HepG2 (cell line): Measurements from ENCODE around the gene SUSD3. TPM values are rescaled to one million over a fixed set of nuclear protein-coding genes. Genes with fewer than 3 reads are reported as not detected.

Experiments used
- DPF2 ChIP-seq: sonication (generic); formaldehyde crosslinking; IDR thresholded peaks from 2 replicates; pipeline ENCODE4 v1.4.0; 2020; ENCODE audit warnings: mild to moderate bottlenecking, low read depth, missing genetic modification reagents, borderline replicate concordance
- KAT8 ChIP-seq: IDR thresholded peaks from 2 replicates; pipeline ENCODE4 v1.6.1; 2016; ENCODE audit warnings: missing genetic modification reagents, missing compliant biosample characterization
- MAFG ChIP-seq: sonication (generic); formaldehyde crosslinking; IDR thresholded peaks from 2 replicates; pipeline ENCODE4 v1.5.1; 2020; ENCODE audit warnings: mild to moderate bottlenecking, missing genetic modification reagents
- MED1 ChIP-seq: sonication (generic); formaldehyde crosslinking; IDR thresholded peaks from 2 replicates; pipeline ENCODE4 v1.4.0; 2020; ENCODE audit warnings: missing genetic modification reagents
- PATZ1 ChIP-seq: sonication (generic); formaldehyde crosslinking; IDR thresholded peaks from 2 replicates; pipeline ENCODE4 v1.4.0; 2020; ENCODE audit warnings: missing genetic modification reagents
- POLR2G ChIP-seq: fragments of 200-400 bp; formaldehyde crosslinking; IDR thresholded peaks from 2 replicates; pipeline ENCODE4 v1.6.1; 2018; ENCODE audit warnings: mild to moderate bottlenecking, low read depth, low read length, moderate library complexity
- SPEN ChIP-seq: sonication (generic); formaldehyde crosslinking; IDR thresholded peaks from 2 replicates; pipeline ENCODE4 v1.5.1; 2020; ENCODE audit warnings: low read depth, mild to moderate bottlenecking, missing genetic modification reagents
- TFAP4 ChIP-seq: sonication (generic); IDR thresholded peaks from 2 replicates; pipeline ENCODE4 v1.6.1; 2016; ENCODE audit warnings: low read depth, borderline replicate concordance
- ZBTB40 ChIP-seq, 2 experiments: fragments of 450-650 bp in 1 of 2; sonication (generic) in 1 of 2; formaldehyde crosslinking in 1 of 2; IDR thresholded peaks; 2 replicates each; pipeline versions ENCODE4 v1.6.1 to v1.8.0; 2016 to 2022; ENCODE audit warnings: antibody characterized with exemption in 1 of 2, mild to moderate bottlenecking in 1 of 2, missing genetic modification reagents in 1 of 2
- ZNF430 ChIP-seq: sonication (generic); formaldehyde crosslinking; IDR thresholded peaks from 2 replicates; pipeline ENCODE4 v1.9.0; 2021; ENCODE audit warnings: mild to moderate bottlenecking, missing genetic modification reagents
- ZNF572 ChIP-seq: sonication (generic); formaldehyde crosslinking; IDR thresholded peaks from 2 replicates; pipeline ENCODE4 v1.5.1; 2020; ENCODE audit warnings: mild to moderate bottlenecking, missing genetic modification reagents
- ZNF740 ChIP-seq: sonication (generic); formaldehyde crosslinking; IDR thresholded peaks from 2 replicates; pipeline ENCODE4 v1.4.0; 2020; ENCODE audit warnings: missing genetic modification reagents
- polyA plus RNA-seq, 8 experiments: library from polyadenylated mRNA; depleted of rRNA in 3 of 8; stranded (reverse) in 7 of 8; unstranded in 1 of 8; fragments of >200 nt; fragmentation: Illumina TruSeq in 4 of 8; extraction: Trizol in 4 of 8; gene quantifications; 2 replicates each; pipeline versions ENCODE4 v1.2.1 to v1.2.3, GENCODE V29; 2011 to 2016; ENCODE audit warnings: low read depth in 4 of 8, missing spikeins in 1 of 8, mixed read lengths in 1 of 8; ENCODE audit not compliant: insufficient read depth in 1 of 8
- total RNA-seq, 5 experiments: library from RNA; depleted of rRNA; stranded (reverse); fragments of >200 nt; fragmentation: Illumina TruSeq; extraction: Trizol; gene quantifications; 2 replicates each; pipeline ENCODE4 v1.2.3, GENCODE V29; 2016; ENCODE audit warnings: low read depth in 1 of 5
- TF ChIP-seq, protein P1 (sequence below), 2 experiments: fragments of 450-650 bp in 1 of 2; sonication (generic) in 1 of 2; formaldehyde crosslinking; IDR thresholded peaks; 2 replicates each; pipeline versions ENCODE4 v1.5.0 to v1.8.0; 2020 to 2022; ENCODE audit warnings: mild to moderate bottlenecking in 1 of 2, missing genetic modification reagents in 1 of 2

Gene SUSD3
- total and polyA plus RNA-seq, 2 of the 13 experiments (the other 11 are each of a cell fraction or from before 2014, with no cell fraction given), result 7.0 to 9.1 TPM

GRCh38 chr9:93116072-93116961 is 57.8 kb downstream of the SUSD3 start (continued):
- TF ChIP-seq TFAP4 (peak; percentile 42; the same call in 1 of the 2 replicates), ZNF740 (CRISPR knock-in tag) (no peak), POLR2G (peak; percentile 55; the same call in 1 of the 2 replicates), MAFG (peak; percentile 86), SPEN (peak; percentile 33; the same call in 1 of the 2 replicates), MED1 (CRISPR knock-in tag) (peak; percentile 86), KAT8 (CRISPR knock-in tag) (peak; percentile 58; the same call in 1 of the 2 replicates), DPF2 (CRISPR knock-in tag) (peak; percentile 73), ZNF572 (CRISPR knock-in tag) (no peak; the same call in 1 of the 2 replicates), ZNF430 (CRISPR knock-in tag) (peak; percentile 44; the same call in 1 of the 2 replicates), ZBTB40 (IDR thresholded peaks at IDR 0.05) (no peak), ZBTB40 (CRISPR knock-in tag; IDR thresholded peaks at IDR 0.05) (peak; percentile 61), PATZ1 (CRISPR knock-in tag) (peak; percentile 79)
- TF ChIP-seq, protein P1, sequence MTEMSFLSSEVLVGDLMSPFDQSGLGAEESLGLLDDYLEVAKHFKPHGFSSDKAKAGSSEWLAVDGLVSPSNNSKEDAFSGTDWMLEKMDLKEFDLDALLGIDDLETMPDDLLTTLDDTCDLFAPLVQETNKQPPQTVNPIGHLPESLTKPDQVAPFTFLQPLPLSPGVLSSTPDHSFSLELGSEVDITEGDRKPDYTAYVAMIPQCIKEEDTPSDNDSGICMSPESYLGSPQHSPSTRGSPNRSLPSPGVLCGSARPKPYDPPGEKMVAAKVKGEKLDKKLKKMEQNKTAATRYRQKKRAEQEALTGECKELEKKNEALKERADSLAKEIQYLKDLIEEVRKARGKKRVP (CRISPR knock-in tag; IDR thresholded peaks at IDR 0.05), result no peak
